Smooth muscle cell (in vitro differentiated cells): ENCODE results near the gene RNF125. TPM values are rescaled to one million over a fixed set of nuclear protein-coding genes. Genes with fewer than 3 reads are reported as not detected.

Experiments used
- DNase-seq: peaks from one replicate; lab custom pipeline; 2025; ENCODE audit not compliant: unreplicated experiment; lab: John Stamatoyannopoulos, UW
- H2AFZ ChIP-seq: fragments of 200-600 bp; sonication (generic); 2 replicates; pipeline ENCODE4 v1.6.0; 2016; ENCODE audit warnings: antibody characterized with exemption, low read depth, mild to moderate bottlenecking
- H3F3A ChIP-seq: fragments of 200-600 bp; sonication (generic); 2 replicates; pipeline ENCODE4 v1.6.0; 2017; ENCODE audit warnings: antibody characterized with exemption, low read depth
- H3K27ac ChIP-seq: fragments of 200-600 bp; sonication (generic); 2 replicates; pipeline ENCODE4 v1.5.1; 2016; ENCODE audit warnings: low read depth, mild to moderate bottlenecking
- H3K27me3 ChIP-seq: fragments of 200-600 bp; sonication (generic); 2 replicates; pipeline ENCODE4 v1.6.1; 2016; ENCODE audit warnings: low read depth, mild to moderate bottlenecking
- H3K36me3 ChIP-seq: fragments of 200-600 bp; sonication (generic); 2 replicates; pipeline ENCODE4 v1.5.1; 2016; ENCODE audit warnings: low read depth
- H3K4me1 ChIP-seq: fragments of 200-600 bp; sonication (generic); 2 replicates; pipeline ENCODE4 v1.5.1; 2016; ENCODE audit warnings: low read depth
- H3K4me2 ChIP-seq: fragments of 200-600 bp; sonication (generic); 2 replicates; pipeline ENCODE4 v1.6.0; 2016; ENCODE audit warnings: mild to moderate bottlenecking
- H3K4me3 ChIP-seq: fragments of 200-600 bp; sonication (generic); 2 replicates; pipeline ENCODE4 v1.5.1; 2016; ENCODE audit warnings: mild to moderate bottlenecking
- H3K79me2 ChIP-seq: fragments of 200-600 bp; sonication (generic); 2 replicates; pipeline ENCODE4 v1.6.0; 2016; ENCODE audit warnings: low read depth, mild to moderate bottlenecking
- H3K9ac ChIP-seq: fragments of 200-600 bp; sonication (generic); 2 replicates; pipeline ENCODE4 v1.6.0; 2016; ENCODE audit warnings: low read depth
- H3K9me3 ChIP-seq: fragments of 200-600 bp; sonication (generic); replicated peaks from 2 replicates; pipeline ENCODE4 v1.5.1; 2016; ENCODE audit warnings: low read depth
- H4K20me1 ChIP-seq: fragments of 200-600 bp; sonication (generic); 2 replicates; pipeline ENCODE4 v1.6.0; 2016; ENCODE audit warnings: low read depth
- WGBS: methylation state at CpG from one replicate; pipeline ENCODE4 v1.1.7; 2016; ENCODE audit warnings: low lambda C conversion rate; 5-methylcytosine and 5-hydroxymethylcytosine counted together
- polyA plus RNA-seq: library from polyadenylated mRNA; unstranded; fragments of >200 nt; fragmentation: Nextera tagmentation; extraction: Ambion mirVana; gene quantifications from 2 replicates; pipeline ENCODE4 v1.2.1, GENCODE V29; 2016
- total RNA-seq: library from RNA; depleted of rRNA; stranded (reverse); fragments of >200 nt; gene quantifications from 2 replicates; pipeline ENCODE4 v1.2.3, GENCODE V29; 2014
- TF ChIP-seq, protein P1 (sequence below): fragments of 200-600 bp; sonication (generic); IDR thresholded peaks from 2 replicates; pipeline ENCODE4 v1.5.1; 2017; ENCODE audit warnings: borderline replicate concordance, mild to moderate bottlenecking, antibody characterized with exemption; ENCODE audit not compliant: insufficient read depth, poor library complexity, severe bottlenecking

The RNF125 gene
- total and polyA plus RNA-seq, 2 experiments from 2014 or later, result 0.09 TPM; not detected in 1

DNA sequence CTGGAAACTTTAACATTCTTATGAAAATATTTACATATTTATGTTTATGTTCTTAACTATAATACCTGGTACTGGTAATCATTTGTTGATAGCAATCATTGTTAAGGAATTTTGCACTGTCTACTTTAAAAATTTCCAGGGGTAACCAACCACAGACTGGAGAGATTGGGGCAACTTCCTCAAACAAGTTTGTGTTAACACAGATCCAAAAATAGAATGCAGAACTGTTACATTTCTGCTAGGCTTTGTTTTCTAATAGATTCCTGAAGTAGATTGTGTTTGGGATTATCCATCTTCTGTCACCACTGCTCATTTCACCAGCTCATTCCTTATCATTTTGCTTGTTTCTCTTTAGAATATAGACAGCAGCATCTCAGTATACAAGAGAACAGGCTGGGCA lies 23.7 kb downstream of the RNF125 start:
- Histone ChIP-seq H3K9ac (no peak overlapping the region), H3F3A (no peaks in the 10 kb centered on the region), H3K4me2 (no peak overlapping the region), H3K36me3 (no peaks in the 10 kb centered on the region), H3K27ac (no peak overlapping the region), H3K4me1 (no peaks in the 10 kb centered on the region), H3K27me3 (no peaks in the 10 kb centered on the region), H3K9me3 (no peaks in the 10 kb centered on the region), H4K20me1 (no peaks in the 10 kb centered on the region), H3K4me3 (no peak overlapping the region), H2AFZ (no peak overlapping the region), H3K79me2 (no peaks in the 10 kb centered on the region)
- TF ChIP-seq, protein P1, sequence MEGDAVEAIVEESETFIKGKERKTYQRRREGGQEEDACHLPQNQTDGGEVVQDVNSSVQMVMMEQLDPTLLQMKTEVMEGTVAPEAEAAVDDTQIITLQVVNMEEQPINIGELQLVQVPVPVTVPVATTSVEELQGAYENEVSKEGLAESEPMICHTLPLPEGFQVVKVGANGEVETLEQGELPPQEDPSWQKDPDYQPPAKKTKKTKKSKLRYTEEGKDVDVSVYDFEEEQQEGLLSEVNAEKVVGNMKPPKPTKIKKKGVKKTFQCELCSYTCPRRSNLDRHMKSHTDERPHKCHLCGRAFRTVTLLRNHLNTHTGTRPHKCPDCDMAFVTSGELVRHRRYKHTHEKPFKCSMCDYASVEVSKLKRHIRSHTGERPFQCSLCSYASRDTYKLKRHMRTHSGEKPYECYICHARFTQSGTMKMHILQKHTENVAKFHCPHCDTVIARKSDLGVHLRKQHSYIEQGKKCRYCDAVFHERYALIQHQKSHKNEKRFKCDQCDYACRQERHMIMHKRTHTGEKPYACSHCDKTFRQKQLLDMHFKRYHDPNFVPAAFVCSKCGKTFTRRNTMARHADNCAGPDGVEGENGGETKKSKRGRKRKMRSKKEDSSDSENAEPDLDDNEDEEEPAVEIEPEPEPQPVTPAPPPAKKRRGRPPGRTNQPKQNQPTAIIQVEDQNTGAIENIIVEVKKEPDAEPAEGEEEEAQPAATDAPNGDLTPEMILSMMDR, result no peak
- DNase-seq, result no peak

DNA sequence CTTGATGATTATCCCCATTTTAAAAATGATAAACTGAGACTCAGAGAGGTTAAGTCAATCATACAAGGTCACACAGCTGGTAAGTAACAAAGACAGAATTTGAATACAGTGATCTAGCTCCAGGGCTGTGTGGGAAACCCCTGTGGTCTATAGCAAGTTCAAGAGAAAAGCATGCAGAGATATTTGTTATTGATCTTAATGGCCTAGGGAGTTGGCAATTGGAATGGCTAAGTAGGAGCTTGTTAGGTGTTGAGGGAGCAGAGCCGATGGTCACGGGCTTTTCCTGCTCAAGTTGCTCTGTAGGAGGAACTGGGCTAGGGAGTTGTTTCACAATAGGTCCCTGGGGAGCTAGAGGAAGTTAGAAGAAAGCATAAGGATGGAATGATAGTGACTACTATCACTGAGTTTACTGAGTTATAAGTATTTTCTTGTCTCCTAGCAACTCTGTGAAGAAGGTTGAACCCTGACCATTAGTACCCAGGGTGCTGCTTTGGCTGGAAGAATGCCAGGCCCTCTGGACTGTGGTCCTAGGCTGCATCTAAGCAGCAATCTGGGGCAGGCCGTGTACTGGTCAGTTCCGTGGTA lies 30.0 kb downstream of the RNF125 start:
- DNase-seq, result no peak
- 81% methylated on average over 4 of the region's 4 CpGs for WGBS
- Histone ChIP-seq H3K79me2 (no peaks in the 10 kb centered on the region), H3K9me3 (no peaks in the 10 kb centered on the region), H3K4me2 (no peak overlapping the region), H3K27ac (no peak overlapping the region), H3K4me1 (no peaks in the 10 kb centered on the region), H3K27me3 (no peaks in the 10 kb centered on the region), H2AFZ (no peak overlapping the region), H3K9ac (no peak overlapping the region), H4K20me1 (no peaks in the 10 kb centered on the region), H3K36me3 (no peaks in the 10 kb centered on the region), H3F3A (no peaks in the 10 kb centered on the region), H3K4me3 (no peak overlapping the region)
- TF ChIP-seq, protein P1, result no peak

DNA sequence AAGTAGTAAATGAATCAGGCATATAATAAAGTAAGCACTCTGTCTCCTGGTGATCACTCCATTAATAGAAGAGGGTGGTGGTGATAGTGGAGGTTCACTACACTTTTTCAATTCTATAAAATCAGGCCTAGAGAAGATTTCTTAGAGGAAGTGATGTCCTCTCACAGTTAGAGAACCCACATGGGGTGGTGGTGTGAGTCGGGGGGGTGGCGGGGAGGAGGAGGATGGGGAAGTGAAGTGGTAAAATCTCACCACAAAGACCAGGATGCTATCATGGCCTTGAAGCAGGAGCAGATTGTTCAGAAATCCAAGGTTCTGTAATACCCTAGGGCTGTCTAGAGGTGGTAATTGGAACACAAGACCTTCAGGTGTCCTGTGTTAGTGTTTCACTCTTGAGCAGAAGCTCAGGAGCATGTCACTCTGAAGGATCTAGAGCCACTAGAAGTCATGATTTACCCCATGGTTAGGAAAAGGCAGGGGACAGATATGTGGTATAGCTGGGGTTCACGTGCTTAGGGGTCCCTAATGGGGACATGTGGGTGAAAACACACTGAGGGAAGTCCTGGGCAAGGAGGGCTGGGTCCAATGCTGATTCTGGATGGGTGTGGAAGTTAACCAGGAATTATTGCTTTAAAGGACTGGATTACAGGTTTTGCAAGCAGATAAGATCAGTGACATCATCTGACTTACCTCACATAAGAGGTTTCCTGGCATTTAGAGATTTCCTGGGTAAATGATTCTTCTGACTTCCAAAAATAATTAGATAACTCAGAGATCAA lies 31.0 kb downstream of the RNF125 start:
- DNase-seq, result no peak
- TF ChIP-seq, protein P1, result no peak
- WGBS, result 89% methylated on average over 3 of the region's 3 CpGs

More for the DNA sequence above, 31.0 kb downstream of the RNF125 start:
- no peaks in the 10 kb centered on the region for H4K20me1 ChIP-seq
- no peak overlapping the region for H3K27ac ChIP-seq
- no peaks in the 10 kb centered on the region for H3K79me2 ChIP-seq
- no peaks in the 10 kb centered on the region for H3K4me1 ChIP-seq
- H3K27me3 ChIP-seq, result no peaks in the 10 kb centered on the region
- no peak overlapping the region for H3K4me2 ChIP-seq
- H3K36me3 ChIP-seq, result no peaks in the 10 kb centered on the region
- no peak overlapping the region for H2AFZ ChIP-seq
- H3K9me3 ChIP-seq, result no peaks in the 10 kb centered on the region
- no peak overlapping the region for H3K4me3 ChIP-seq
- no peak overlapping the region for H3K9ac ChIP-seq
- no peaks in the 10 kb centered on the region for H3F3A ChIP-seq
